Breast epithelium (tissue), 3 donors: ENCODE results near the gene PDE10A.

Experiments
- POLR2A ChIP-seq: fragments of 450-650 bp; IDR thresholded peaks from one replicate; pipeline ENCODE4 v1.6.1; 2016; ENCODE audit warnings: antibody characterized with exemption, mild to moderate bottlenecking, moderate library complexity
- POLR2AphosphoS5 ChIP-seq, 3 donors: sonication (generic); formaldehyde crosslinking; IDR thresholded peaks; one replicate each; pipeline ENCODE4 v1.6.1; 2017; ENCODE audit warnings: antibody characterized with exemption in 3 of 3
- TF ChIP-seq, protein P1 (sequence below), 3 donors: fragments of 450-650 bp; IDR thresholded peaks; one replicate each; pipeline ENCODE4 v1.5.1; 2016 to 2017; ENCODE audit warnings: antibody characterized with exemption in 3 of 3, mild to moderate bottlenecking in 3 of 3, moderate library complexity in 3 of 3

DNA sequence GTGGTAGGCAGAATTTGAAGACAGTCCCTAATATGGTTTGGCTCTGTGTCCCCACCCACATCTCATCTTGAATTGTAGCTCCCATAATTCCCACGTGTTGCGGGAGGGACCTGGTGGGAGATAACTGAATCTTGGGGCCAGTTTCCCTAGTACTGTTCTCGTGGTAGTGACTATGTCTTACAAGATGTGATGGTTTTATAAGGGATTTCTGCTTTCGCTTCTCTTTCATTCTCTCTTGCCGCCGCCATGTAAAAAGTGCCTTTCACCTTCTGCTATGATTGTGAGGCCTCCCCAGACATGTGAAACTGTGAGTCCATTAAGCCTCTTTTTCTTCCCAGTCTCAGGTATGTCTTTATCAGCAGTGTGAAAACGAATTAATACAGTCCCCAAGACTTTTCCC lies 103.4 kb downstream of the PDE10A start:
- TF ChIP-seq POLR2A (no peak), POLR2AphosphoS5 (IDR thresholded peaks at IDR 0.05) (no peak)
- TF ChIP-seq, protein P1, sequence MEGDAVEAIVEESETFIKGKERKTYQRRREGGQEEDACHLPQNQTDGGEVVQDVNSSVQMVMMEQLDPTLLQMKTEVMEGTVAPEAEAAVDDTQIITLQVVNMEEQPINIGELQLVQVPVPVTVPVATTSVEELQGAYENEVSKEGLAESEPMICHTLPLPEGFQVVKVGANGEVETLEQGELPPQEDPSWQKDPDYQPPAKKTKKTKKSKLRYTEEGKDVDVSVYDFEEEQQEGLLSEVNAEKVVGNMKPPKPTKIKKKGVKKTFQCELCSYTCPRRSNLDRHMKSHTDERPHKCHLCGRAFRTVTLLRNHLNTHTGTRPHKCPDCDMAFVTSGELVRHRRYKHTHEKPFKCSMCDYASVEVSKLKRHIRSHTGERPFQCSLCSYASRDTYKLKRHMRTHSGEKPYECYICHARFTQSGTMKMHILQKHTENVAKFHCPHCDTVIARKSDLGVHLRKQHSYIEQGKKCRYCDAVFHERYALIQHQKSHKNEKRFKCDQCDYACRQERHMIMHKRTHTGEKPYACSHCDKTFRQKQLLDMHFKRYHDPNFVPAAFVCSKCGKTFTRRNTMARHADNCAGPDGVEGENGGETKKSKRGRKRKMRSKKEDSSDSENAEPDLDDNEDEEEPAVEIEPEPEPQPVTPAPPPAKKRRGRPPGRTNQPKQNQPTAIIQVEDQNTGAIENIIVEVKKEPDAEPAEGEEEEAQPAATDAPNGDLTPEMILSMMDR (IDR thresholded peaks at IDR 0.05): no peak
